IMR-90 (cell line): ENCODE data around the gene STARD8. TPM values are rescaled to one million over a fixed set of nuclear protein-coding genes. Genes with fewer than 3 reads are reported as not detected.

Experiments used
- ATAC-seq: fragments of 200-7000 bp; cut with Tn5 transposase; 2 replicates; pipeline ENCODE4 v1.9.1; 2020; ENCODE audit warnings: low read depth, mild to moderate bottlenecking, moderate library complexity
- BruUV-seq: library from RNA; stranded (reverse); fragments of 400-500 nt; replicated peaks from 2 replicates; lab custom pipeline; 2021; lab: Mats Ljungman, UMichigan
- CTCF ChIA-PET: fragments of 300-600 bp; formaldehyde crosslinking; extraction: SDS; loops from one replicate; lab custom pipeline; 2021; ENCODE audit warnings: antibody characterized with exemption; lab: Yijun Ruan, JAX
- POLR2A ChIA-PET: fragments of 300-600 bp; sonication (Branson Sonifier 250); formaldehyde crosslinking; loops from one replicate; lab custom pipeline; 2022; ENCODE audit warnings: antibody characterized with exemption; ENCODE audit not compliant: unreplicated experiment; lab: Charles Lee
- DNase-seq: peaks from one replicate; pipeline ENCODE4 v3.0.0; 2013
- H2AFZ ChIP-seq: replicated peaks from 2 replicates; pipeline ENCODE3; 2013; ENCODE audit warnings: low read length, mild to moderate bottlenecking; ENCODE audit not compliant: poor library complexity
- H2AK5ac ChIP-seq: 2 replicates; pipeline ENCODE4 v1.6.1; 2013; ENCODE audit warnings: low read depth, low read length, inconsistent platforms
- H2AK9ac ChIP-seq: replicated peaks from 2 replicates; pipeline ENCODE3; 2013; ENCODE audit warnings: mild to moderate bottlenecking, low read depth, low read length, moderate library complexity; ENCODE audit not compliant: poor library complexity
- H2BK120ac ChIP-seq: 2 replicates; pipeline ENCODE4 v1.6.1; 2013; ENCODE audit warnings: low read depth, low read length, inconsistent platforms
- H2BK15ac ChIP-seq: 3 replicates; pipeline ENCODE4 v1.6.1; 2013; ENCODE audit warnings: low read depth, low read length, inconsistent platforms
- H2BK20ac ChIP-seq: 2 replicates; pipeline ENCODE4 v1.6.1; 2013; ENCODE audit warnings: low read depth, mild to moderate bottlenecking, inconsistent platforms, low read length, moderate library complexity
- H2BK5ac ChIP-seq: 2 replicates; pipeline ENCODE4 v1.6.1; 2013; ENCODE audit warnings: mild to moderate bottlenecking, low read depth, low read length, inconsistent platforms; ENCODE audit not compliant: poor library complexity, severe bottlenecking
- H3K14ac ChIP-seq: replicated peaks from 2 replicates; pipeline ENCODE4 v1.6.1; 2013; ENCODE audit warnings: low read depth, low read length, inconsistent platforms
- H3K18ac ChIP-seq: 2 replicates; pipeline ENCODE4 v1.6.1; 2013; ENCODE audit warnings: low read depth, low read length, control low read depth
- H3K23ac ChIP-seq: 2 replicates; pipeline ENCODE4 v1.6.1; 2013; ENCODE audit warnings: low read depth, low read length, inconsistent platforms
- H3K27ac ChIP-seq: 2 replicates; pipeline ENCODE4 v1.5.1; 2013; ENCODE audit warnings: mild to moderate bottlenecking, control low read depth, low read length; ENCODE audit not compliant: insufficient read depth
- H3K27me3 ChIP-seq: 2 replicates; pipeline ENCODE4 v1.6.1; 2013; ENCODE audit warnings: low read length; ENCODE audit not compliant: control insufficient read depth, insufficient read depth
- H3K36me3 ChIP-seq: 2 replicates; pipeline ENCODE4 v1.6.1; 2013; ENCODE audit warnings: low read length, mixed read lengths; ENCODE audit not compliant: control insufficient read depth, insufficient read depth
- H3K4ac ChIP-seq: 2 replicates; pipeline ENCODE4 v1.6.1; 2013; ENCODE audit warnings: low read depth, low read length, inconsistent platforms
- H3K4me1 ChIP-seq: 2 replicates; pipeline ENCODE4 v1.6.1; 2013; ENCODE audit warnings: low read length, mixed read lengths; ENCODE audit not compliant: control insufficient read depth, insufficient read depth
- H3K4me2 ChIP-seq: 2 replicates; pipeline ENCODE4 v1.6.1; 2013; ENCODE audit warnings: low read depth, mild to moderate bottlenecking, control low read depth, low read length, moderate library complexity
- H3K4me3 ChIP-seq: 2 replicates; pipeline ENCODE4 v1.5.1; 2013; ENCODE audit warnings: low read depth, mild to moderate bottlenecking, control low read depth, low read length, moderate library complexity; ENCODE audit not compliant: insufficient read depth
- H3K56ac ChIP-seq: 2 replicates; pipeline ENCODE4 v1.6.1; 2013; ENCODE audit warnings: low read length, inconsistent platforms; ENCODE audit not compliant: insufficient read depth; ENCODE audit errors: extremely low read depth
- H3K79me1 ChIP-seq, 2 experiments: 2 replicates each; pipeline ENCODE4 v1.6.1; 2013; ENCODE audit warnings: low read length in 2 of 2, inconsistent platforms in 1 of 2, low read depth in 1 of 2
- H3K9ac ChIP-seq: 2 replicates; pipeline ENCODE4 v1.6.1; 2013; ENCODE audit warnings: low read depth, low read length, control low read depth
- H3K9me1 ChIP-seq: 2 replicates; pipeline ENCODE4 v1.6.1; 2013; ENCODE audit warnings: low read length, inconsistent platforms; ENCODE audit not compliant: insufficient read depth
- H3K9me3 ChIP-seq: 2 replicates; pipeline ENCODE4 v1.6.1; 2013; ENCODE audit warnings: low read length; ENCODE audit not compliant: control insufficient read depth, insufficient read depth
- H4K20me1 ChIP-seq: 2 replicates; pipeline ENCODE4 v1.6.1; 2013; ENCODE audit warnings: low read length, inconsistent platforms; ENCODE audit not compliant: insufficient read depth
- H4K5ac ChIP-seq: 2 replicates; pipeline ENCODE4 v1.6.1; 2013; ENCODE audit warnings: mild to moderate bottlenecking, low read depth, low read length, control low read depth
- H4K8ac ChIP-seq, 2 experiments: 2 replicates each; pipeline ENCODE4 v1.6.1; 2013; ENCODE audit warnings: low read depth in 2 of 2, low read length in 2 of 2, control low read depth in 1 of 2, inconsistent platforms in 1 of 2
- H4K91ac ChIP-seq: 2 replicates; pipeline ENCODE4 v1.6.1; 2013; ENCODE audit warnings: low read depth, low read length, inconsistent platforms; ENCODE audit not compliant: insufficient read depth
- MAZ ChIP-seq: IDR thresholded peaks from 2 replicates; pipeline ENCODE4 v1.6.1; 2012; ENCODE audit warnings: low read depth, mild to moderate bottlenecking, low read length, improper control_type of control experiment, moderate library complexity, borderline replicate concordance
- WGBS, 2 experiments: methylation state at CpG; one replicate each; pipeline versions ENCODE4 v1.1.5 to v1.1.7; 2013; ENCODE audit warnings: missing lambda C conversion rate in 2 of 2; ENCODE audit not compliant: insufficient read length in 1 of 2; ENCODE audit errors: extremely low coverage in 2 of 2; 5-methylcytosine and 5-hydroxymethylcytosine counted together
- dilution Hi-C: fragments of 300-500 bp; cut with HindIII; formaldehyde crosslinking; loops from one replicate; pipeline ENCODE4 v1.14.3; 2018; ENCODE audit warnings: low sequenced_read_pairs; ENCODE audit not compliant: unreplicated experiment
- in situ Hi-C: fragments of 300-500 bp; cut with MboI; formaldehyde crosslinking; loops from 3 replicates; pipeline ENCODE4 v1.14.3; 2019; ENCODE audit warnings: low sequenced_read_pairs, inconsistent platforms, mixed read lengths
- intact Hi-C: fragments of 100-400 bp; cut with micrococcal nuclease; formaldehyde crosslinking; loops from 2 replicates; pipeline ENCODE4 v1.10.0; 2022
- polyA plus RNA-seq, 3 experiments: library from polyadenylated mRNA; depleted of rRNA; stranded (reverse); fragments of >200 nt; gene quantifications; 2 replicates each; pipeline ENCODE4 v1.2.3, GENCODE V29; 2012; ENCODE audit warnings: low replicate concordance in 1 of 3
- total RNA-seq: library from RNA; depleted of rRNA; stranded (reverse); fragments of >200 nt; gene quantifications from 2 replicates; pipeline ENCODE4 v1.2.3, GENCODE V29; 2012

The STARD8 gene
- total and polyA plus RNA-seq, 2 of the 4 experiments (the other 2 are of a cell fraction) = 1.6 to 2.3 TPM

- in situ Hi-C loops (no loop called here), intact Hi-C loops (no loop called here), dilution Hi-C loops (no loop called here)
- ChIA-PET CTCF (no interaction called here), POLR2A (no interaction called here)
- Histone ChIP-seq H3K36me3 (no peaks in the 10 kb centered on the region), H4K91ac (no peak overlapping the region), H2AK5ac (no peak overlapping the region), H3K4me2 (no peak overlapping the region), H2AK9ac (no peak overlapping the region), H3K27ac (no peak overlapping the region), H3K79me1 (no peaks in the 10 kb centered on the region), H2BK120ac (no peak overlapping the region), H3K4ac (no peak overlapping the region), H3K9me1 (no peaks in the 10 kb centered on the region), H3K23ac (no peak overlapping the region), H3K27me3 (peaks cover 16% of the 10 kb centered on the region), H4K8ac (no peak overlapping the region), H3K4me3 (no peak overlapping the region), H3K18ac (no peak overlapping the region), H3K4me1 (no peaks in the 10 kb centered on the region), H2BK20ac (no peak overlapping the region), H2BK15ac (no peak overlapping the region), H3K9me3 (no peaks in the 10 kb centered on the region), H2AFZ (no peak overlapping the region), H3K14ac (no peak overlapping the region), H4K20me1 (no peaks in the 10 kb centered on the region; the same call in 1 of the 2 replicates), H3K56ac (no peak overlapping the region), H4K5ac (no peak overlapping the region), H2BK5ac (no peak overlapping the region), H3K9ac (no peak overlapping the region)
- no peak for DNase-seq
- no CpG with 5 or more reads among the region's 2 CpGs for WGBS, 2 experiments
- no peak for ATAC-seq
- BruUV-seq = no TSS peak
- no peak for TF ChIP-seq MAZ
These were observed 13.5 kb upstream of the STARD8 start for GRCh38 chrX:68633981-68634380.
